Fibroblast of the aortic adventitia (primary cell): ENCODE data around the gene DLGAP3. TPM values are rescaled to one million over a fixed set of nuclear protein-coding genes. Genes with fewer than 3 reads are reported as not detected.

Experiments used
- DNase-seq: peaks from one replicate; pipeline ENCODE4 v3.0.0-alpha.2; 2010; ENCODE audit warnings: low read depth
- H3K4me3 ChIP-seq: 2 replicates; pipeline ENCODE4 v1.5.1; 2011; ENCODE audit warnings: low read depth, mild to moderate bottlenecking, control low read depth, low read length, moderate library complexity
- CTCF ChIP-seq: IDR thresholded peaks from 2 replicates; pipeline ENCODE4 v1.5.1; 2011; ENCODE audit warnings: mild to moderate bottlenecking, low read length, control low read depth, inconsistent platforms; ENCODE audit not compliant: insufficient read depth
- total RNA-seq: library from RNA; depleted of rRNA; stranded (reverse); fragments of >200 nt; gene quantifications from 2 replicates; pipeline ENCODE4 v1.2.3, GENCODE V29; 2012; ENCODE audit warnings: low replicate concordance

Gene DLGAP3
- total RNA-seq, 1 donor: not detected

DNA sequence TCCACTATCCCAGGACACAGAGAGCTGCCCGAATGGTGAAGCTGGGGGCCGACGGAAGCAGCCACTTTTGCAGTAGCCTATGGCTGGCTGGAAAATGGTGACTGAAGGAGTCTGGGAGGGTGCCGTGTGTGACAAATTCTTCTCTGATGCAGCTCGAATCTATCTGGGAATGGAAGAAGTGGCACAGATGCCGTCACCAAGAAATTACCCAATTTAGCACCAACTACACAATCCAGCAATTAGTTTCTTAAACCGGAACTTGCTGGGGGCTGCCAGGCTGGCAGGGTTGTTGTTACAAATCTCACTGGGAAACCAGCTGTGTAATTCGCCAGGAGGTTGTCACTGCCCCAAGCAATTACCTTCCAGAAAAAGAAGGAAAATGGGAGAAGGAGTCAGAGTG, 18.0 kb downstream of the DLGAP3 start:
- no peak overlapping the region for H3K4me3 ChIP-seq
- no peak for TF ChIP-seq CTCF
- DNase-seq: no peak

- no peak for DNase-seq
- no peak for TF ChIP-seq CTCF
- no peak overlapping the region for H3K4me3 ChIP-seq
These were observed 19.0 kb downstream of the DLGAP3 start for GRCh38 chr1:34910425-34910824.

DNA sequence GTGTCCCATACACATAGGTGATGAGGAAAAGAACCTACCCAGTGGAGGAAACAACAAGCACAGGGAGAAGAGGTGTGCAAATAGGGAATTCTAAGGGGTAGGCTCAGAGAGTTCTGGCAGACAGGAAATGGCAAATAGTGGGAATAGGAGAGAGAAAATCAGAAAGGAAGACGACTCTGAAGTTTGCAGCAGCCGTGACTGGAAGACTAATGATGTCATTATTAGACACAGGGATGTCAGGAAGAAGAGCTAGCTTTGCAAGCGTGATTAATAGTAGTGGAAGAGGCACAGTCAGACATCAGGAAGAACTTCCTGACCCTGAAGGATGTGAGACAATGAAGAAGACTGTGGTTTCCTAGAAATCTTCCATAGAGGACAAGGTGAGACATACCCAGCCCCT, 21.1 kb downstream of the DLGAP3 start:
- no peak for TF ChIP-seq CTCF
- H3K4me3 ChIP-seq: no peak overlapping the region
- no peak for DNase-seq

DNA sequence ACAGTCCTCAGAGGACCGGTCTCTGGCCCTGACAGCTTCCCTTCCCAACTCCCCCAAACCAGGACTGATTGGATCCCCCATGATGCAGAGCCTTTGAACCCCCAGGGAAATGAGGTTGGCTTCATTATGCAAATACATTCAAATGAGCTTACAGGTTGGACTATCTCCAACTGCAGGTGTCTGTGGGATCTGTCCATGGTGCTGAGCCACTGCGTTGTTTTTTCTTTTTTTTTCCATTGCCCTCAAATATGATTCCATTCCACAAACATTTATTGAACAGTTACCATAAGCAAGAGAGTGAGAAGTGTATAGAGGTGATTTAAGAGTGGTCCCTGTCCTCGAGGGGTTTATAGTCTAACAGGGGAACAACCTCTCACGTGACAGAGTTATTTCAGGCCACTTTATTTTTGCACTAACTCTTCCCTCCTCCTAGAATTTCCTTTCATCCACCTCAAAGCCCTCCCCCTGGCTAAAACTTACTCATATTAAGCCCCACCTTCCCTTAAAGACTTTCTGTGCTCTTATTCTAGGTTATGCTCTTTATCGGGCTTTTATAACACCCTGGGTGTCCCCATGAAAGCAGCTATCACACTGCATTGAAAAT, 21.9 kb downstream of the DLGAP3 start:
- TF ChIP-seq CTCF: no peak
- no peak overlapping the region for H3K4me3 ChIP-seq
- peak; percentile 6 for DNase-seq

DNA sequence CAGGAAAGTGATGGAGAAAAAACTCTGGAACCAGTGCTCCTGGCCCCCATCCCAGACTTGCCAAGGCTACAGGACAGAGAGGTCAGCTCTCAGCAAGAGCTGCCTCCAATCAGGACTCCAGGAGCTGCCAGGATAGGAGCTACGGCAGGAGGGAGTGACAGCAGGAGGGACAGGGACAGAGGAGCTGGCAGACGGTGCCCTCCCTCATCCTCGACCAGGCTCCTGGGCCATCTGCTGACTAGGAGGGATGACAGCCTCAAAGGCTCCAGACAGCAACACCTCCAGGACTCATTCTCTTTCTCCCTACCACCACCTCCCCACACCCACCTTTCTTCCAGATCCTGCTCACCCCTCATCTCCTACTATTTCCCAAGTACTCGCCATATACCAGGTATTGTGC, 22.7 kb downstream of the DLGAP3 start:
- H3K4me3 ChIP-seq: no peak overlapping the region
- no peak for TF ChIP-seq CTCF
- no peak for DNase-seq

- no peak for TF ChIP-seq CTCF
- H3K4me3 ChIP-seq: no peak overlapping the region
- DNase-seq: no peak
These were observed 23.2 kb downstream of the DLGAP3 start for GRCh38 chr1:34906222-34906621.

GRCh38 chr1:34905098-34905459, 24.4 kb downstream of the DLGAP3 start:
- H3K4me3 ChIP-seq: no peak overlapping the region
- no peak for TF ChIP-seq CTCF
- DNase-seq: no peak
